SK-N-SH treated with all-trans-retinoic acid at 6 μM for 48 hours (cell line): ENCODE data around the gene STARD10.

Experiments
- ATAC-seq: fragments of 200-7000 bp; cut with Tn5 transposase; 3 replicates; pipeline ENCODE4 v1.9.1; 2020; ENCODE audit warnings: mild to moderate bottlenecking, moderate library complexity
- ARNTL ChIP-seq: fragments of 450-650 bp; formaldehyde crosslinking; IDR thresholded peaks from 2 replicates; pipeline ENCODE4 v1.5.0; 2020; ENCODE audit warnings: low read depth, mild to moderate bottlenecking, moderate library complexity, borderline replicate concordance
- BACH2 ChIP-seq: fragments of 250-450 bp; sonication (Bioruptor Pico); IDR thresholded peaks from 2 replicates; pipeline ENCODE4 v1.9.0; 2021; ENCODE audit warnings: mild to moderate bottlenecking, borderline replicate concordance
- CSDC2 ChIP-seq: fragments of 250-450 bp; sonication (Bioruptor Pico); IDR thresholded peaks from 2 replicates; pipeline ENCODE4 v1.5.0; 2020; ENCODE audit warnings: mild to moderate bottlenecking, moderate library complexity
- ESRRG ChIP-seq: fragments of 250-450 bp; sonication (Bioruptor Pico); IDR thresholded peaks from 2 replicates; pipeline ENCODE4 v1.6.1; 2021; ENCODE audit warnings: mild to moderate bottlenecking
- GLIS3 ChIP-seq: fragments of 250-450 bp; sonication (Bioruptor Pico); IDR thresholded peaks from 2 replicates; pipeline ENCODE4 v1.5.0; 2020; ENCODE audit warnings: mild to moderate bottlenecking, moderate library complexity
- ISL1 ChIP-seq: fragments of 250-450 bp; sonication (Bioruptor Pico); IDR thresholded peaks from 2 replicates; pipeline ENCODE4 v2.1.2; 2022; ENCODE audit warnings: mild to moderate bottlenecking, moderate library complexity
- OSR1 ChIP-seq: fragments of 250-450 bp; sonication (Bioruptor Pico); IDR thresholded peaks from 2 replicates; pipeline ENCODE4 v1.8.0; 2022; ENCODE audit warnings: moderate library complexity, mild to moderate bottlenecking, inconsistent platforms
- PATZ1 ChIP-seq: fragments of 250-450 bp; sonication (Bioruptor Pico); IDR thresholded peaks from 2 replicates; pipeline ENCODE4 v1.8.0; 2020; ENCODE audit warnings: mild to moderate bottlenecking, moderate library complexity, borderline replicate concordance
- PPARA ChIP-seq: fragments of 250-450 bp; sonication (Bioruptor Pico); IDR thresholded peaks from 2 replicates; pipeline ENCODE4 v1.5.0; 2020; ENCODE audit warnings: mild to moderate bottlenecking, borderline replicate concordance
- SNAI2 ChIP-seq: fragments of 250-450 bp; sonication (Bioruptor Pico); IDR thresholded peaks from 2 replicates; pipeline ENCODE4 v1.5.0; 2020; ENCODE audit warnings: mild to moderate bottlenecking, moderate library complexity
- TCF4 ChIP-seq: fragments of 250-450 bp; sonication (Bioruptor Pico); IDR thresholded peaks from 2 replicates; pipeline ENCODE4 v1.8.0; 2021; ENCODE audit warnings: mild to moderate bottlenecking, moderate library complexity, borderline replicate concordance
- TOX ChIP-seq: fragments of 250-450 bp; sonication (Bioruptor Pico); IDR thresholded peaks from 2 replicates; pipeline ENCODE4 v1.8.0; 2021; ENCODE audit warnings: mild to moderate bottlenecking, moderate library complexity, borderline replicate concordance
- TSHZ2 ChIP-seq: fragments of 250-450 bp; sonication (Bioruptor Pico); IDR thresholded peaks from 2 replicates; pipeline ENCODE4 v1.5.0; 2020; ENCODE audit warnings: mild to moderate bottlenecking, moderate library complexity
- ZC3H10 ChIP-seq: fragments of 250-450 bp; sonication (Bioruptor Pico); IDR thresholded peaks from 2 replicates; pipeline ENCODE4 v1.5.1; 2021; ENCODE audit warnings: mild to moderate bottlenecking, moderate library complexity
- ZFP3 ChIP-seq: fragments of 250-450 bp; sonication (Bioruptor Pico); IDR thresholded peaks from 2 replicates; pipeline ENCODE4 v1.5.0; 2020; ENCODE audit warnings: mild to moderate bottlenecking, moderate library complexity
- ZNF565 ChIP-seq: fragments of 450-650 bp; formaldehyde crosslinking; conservative IDR thresholded peaks from 2 replicates; pipeline ENCODE4 v1.5.0; 2020; ENCODE audit warnings: low read depth, mild to moderate bottlenecking, moderate library complexity
- ZNF70 ChIP-seq: fragments of 450-650 bp; formaldehyde crosslinking; IDR thresholded peaks from 2 replicates; pipeline ENCODE4 v1.5.0; 2020; ENCODE audit warnings: mild to moderate bottlenecking, moderate library complexity
- ZNF8 ChIP-seq: fragments of 450-650 bp; formaldehyde crosslinking; IDR thresholded peaks from 2 replicates; pipeline ENCODE4 v1.5.0; 2020; ENCODE audit warnings: mild to moderate bottlenecking, moderate library complexity

Gene STARD10

GRCh38 chr11:72793425-72794367 is at the start of gene STARD10:
Gene STARD10, minus strand, starts transcription at chr11:72794047. Its CDS starts 12,866 bp downstream, at chr11:72781181.
- TF ChIP-seq TCF4 (CRISPR knock-in tag) (peak; percentile 52; the same call in 1 of the 2 replicates), BACH2 (CRISPR knock-in tag) (no peak)
- ATAC-seq, result peak; percentile 96

GRCh38 chr11:72842653-72843330 is 48.9 kb upstream of the STARD10 start:
- TF ChIP-seq PATZ1, result no peak
- no peak for TF ChIP-seq ZNF8 (CRISPR knock-in tag)
- no peak for ATAC-seq

GRCh38 chr11:72842126-72842525 is 48.3 kb upstream of the STARD10 start:
- no peak for ATAC-seq
- no peak for TF ChIP-seq TSHZ2
- TF ChIP-seq ZC3H10 (CRISPR knock-in tag), result no peak
- no peak for TF ChIP-seq CSDC2 (CRISPR knock-in tag)
- no peak for TF ChIP-seq PPARA (CRISPR knock-in tag)
- TF ChIP-seq PATZ1, result no peak
- no peak for TF ChIP-seq ZNF565 (CRISPR knock-in tag)
- TF ChIP-seq OSR1 (CRISPR knock-in tag), result no peak
- TF ChIP-seq BACH2 (CRISPR knock-in tag), result no peak
- no peak for TF ChIP-seq ESRRG (CRISPR knock-in tag)
- TF ChIP-seq TOX (CRISPR knock-in tag), result no peak
- no peak for TF ChIP-seq GLIS3 (CRISPR knock-in tag)
- no peak for TF ChIP-seq ZNF70 (CRISPR knock-in tag)
- TF ChIP-seq ZFP3 (CRISPR knock-in tag), result no peak
- no peak for TF ChIP-seq SNAI2
- TF ChIP-seq ZNF8 (CRISPR knock-in tag), result no peak
- no peak for TF ChIP-seq ISL1 (CRISPR knock-in tag)

GRCh38 chr11:72841397-72841796 is 47.5 kb upstream of the STARD10 start:
- no peak for ATAC-seq
- TF ChIP-seq SNAI2 (no peak), ARNTL (no peak), ESRRG (CRISPR knock-in tag) (no peak), PATZ1 (no peak)
